Adipocyte (in vitro differentiated cells): ENCODE measurements around the gene FYN.

Experiments used
- DNase-seq: peaks from one replicate; pipeline ENCODE4 v3.0.0-alpha.2; 2015; ENCODE audit warnings: low read depth
- H3K27me3 ChIP-seq: replicated peaks from 2 replicates; pipeline ENCODE4 v1.7.0; 2013; ENCODE audit warnings: mild to moderate bottlenecking, low read length, moderate library complexity; ENCODE audit not compliant: control insufficient read depth, insufficient read depth
- H3K36me3 ChIP-seq: 2 replicates; pipeline ENCODE4 v1.7.0; 2013; ENCODE audit warnings: low read length, mild to moderate bottlenecking, moderate library complexity; ENCODE audit not compliant: control insufficient read depth, insufficient read depth, severe bottlenecking
- H3K4me1 ChIP-seq: 2 replicates; pipeline ENCODE4 v1.7.0; 2013; ENCODE audit warnings: mild to moderate bottlenecking, low read length, moderate library complexity; ENCODE audit not compliant: control insufficient read depth, insufficient read depth
- H3K4me3 ChIP-seq: 2 replicates; pipeline ENCODE4 v1.7.0; 2013; ENCODE audit warnings: mild to moderate bottlenecking, low read length, moderate library complexity
- H3K9ac ChIP-seq: 2 replicates; pipeline ENCODE4 v1.7.0; 2013; ENCODE audit warnings: mild to moderate bottlenecking, low read length, moderate library complexity
- H3K9me3 ChIP-seq: 2 replicates; pipeline ENCODE4 v1.7.0; 2013; ENCODE audit warnings: mild to moderate bottlenecking, low read length, moderate library complexity; ENCODE audit not compliant: control insufficient read depth

Gene FYN

GRCh38 chr6:111620169-111620568, 253.1 kb downstream of the FYN start:
- Histone ChIP-seq H3K27me3 (no peaks in the 10 kb centered on the region), H3K9me3 (no peaks in the 10 kb centered on the region), H3K9ac (no peak overlapping the region), H3K4me1 (peaks cover 18% of the 10 kb centered on the region), H3K4me3 (no peak overlapping the region), H3K36me3 (no peaks in the 10 kb centered on the region)
- no peak for DNase-seq

- Histone ChIP-seq H3K4me1 (peaks cover 15% of the 10 kb centered on the region), H3K9ac (no peak overlapping the region), H3K36me3 (no peaks in the 10 kb centered on the region), H3K4me3 (no peak overlapping the region), H3K27me3 (no peaks in the 10 kb centered on the region), H3K9me3 (no peaks in the 10 kb centered on the region)
- DNase-seq, result no peak
These were observed 254.8 kb downstream of the FYN start for GRCh38 chr6:111618407-111618806.

- DNase-seq, result no peak
- Histone ChIP-seq H3K4me1 (peaks cover 11% of the 10 kb centered on the region), H3K4me3 (no peak overlapping the region), H3K27me3 (no peaks in the 10 kb centered on the region), H3K9me3 (no peaks in the 10 kb centered on the region), H3K9ac (no peak overlapping the region), H3K36me3 (no peaks in the 10 kb centered on the region)
These were observed 256.1 kb downstream of the FYN start for GRCh38 chr6:111617149-111617548.

GRCh38 chr6:111615916-111616612, 257.2 kb downstream of the FYN start:
- H3K4me1 ChIP-seq, result peaks cover 11% of the 10 kb centered on the region
- H3K9ac ChIP-seq, result no peak overlapping the region
- H3K36me3 ChIP-seq, result no peaks in the 10 kb centered on the region
- no peak overlapping the region for H3K4me3 ChIP-seq
- H3K9me3 ChIP-seq, result no peaks in the 10 kb centered on the region
- H3K27me3 ChIP-seq, result no peaks in the 10 kb centered on the region
- DNase-seq, result no peak

- Histone ChIP-seq H3K9me3 (no peaks in the 10 kb centered on the region), H3K4me1 (peaks cover 8% of the 10 kb centered on the region), H3K9ac (no peak overlapping the region), H3K4me3 (no peak overlapping the region), H3K36me3 (no peaks in the 10 kb centered on the region), H3K27me3 (no peaks in the 10 kb centered on the region)
- no peak for DNase-seq
These were observed 258.2 kb downstream of the FYN start for GRCh38 chr6:111614833-111615582.

- DNase-seq, result no peak
These were observed 260.9 kb downstream of the FYN start for GRCh38 chr6:111612379-111612778.

GRCh38 chr6:111610548-111611172, 262.6 kb downstream of the FYN start:
- Histone ChIP-seq H3K9me3 (no peaks in the 10 kb centered on the region), H3K9ac (no peak overlapping the region), H3K4me3 (no peak overlapping the region), H3K36me3 (no peaks in the 10 kb centered on the region), H3K4me1 (peaks cover 16% of the 10 kb centered on the region), H3K27me3 (no peaks in the 10 kb centered on the region)
- DNase-seq, result no peak

More at GRCh38 chr6:111612379-111612778, 260.9 kb downstream of the FYN start:
- peaks cover 7% of the 10 kb centered on the region for H3K4me1 ChIP-seq
- H3K9me3 ChIP-seq, result no peaks in the 10 kb centered on the region
- no peaks in the 10 kb centered on the region for H3K27me3 ChIP-seq
- H3K36me3 ChIP-seq, result no peaks in the 10 kb centered on the region
- no peak overlapping the region for H3K9ac ChIP-seq
- H3K4me3 ChIP-seq, result no peak overlapping the region
